OCI-LY7 (cell line): ENCODE data around the gene ZBTB20.

Experiments used
- CTCF ChIP-seq: fragments of 200-600 bp; sonication (generic); conservative IDR thresholded peaks from 2 replicates; pipeline ENCODE4 v1.5.1; 2014; ENCODE audit warnings: mild to moderate bottlenecking, antibody characterized with exemption, low read length, moderate library complexity, mixed read lengths
- EZH2phosphoT487 ChIP-seq: fragments of 200-600 bp; sonication (generic); IDR thresholded peaks from 2 replicates; pipeline ENCODE4 v1.6.1; 2018; ENCODE audit warnings: low read depth, borderline replicate concordance, mild to moderate bottlenecking, mixed run types, antibody characterized with exemption, low read length, moderate library complexity, mixed read lengths

- TF ChIP-seq CTCF = no peak
- no peak for TF ChIP-seq EZH2phosphoT487
Measured at GRCh38 chr3:114411190-114411668, 735.9 kb downstream of the ZBTB20 start.
